DOHH2 (cell line): ENCODE measurements around the gene CFAP61.

Experiments used
- H3F3A ChIP-seq: fragments of 200-600 bp; sonication (generic), shearing (Covaris generic); 2 replicates; pipeline ENCODE4 v1.6.0; 2016; ENCODE audit warnings: antibody characterized with exemption, mild to moderate bottlenecking; ENCODE audit not compliant: control insufficient read depth, insufficient read depth
- H3K27ac ChIP-seq: fragments of 200-600 bp; sonication (generic); 2 replicates; pipeline ENCODE4 v1.5.1; 2014; ENCODE audit warnings: low read depth, mild to moderate bottlenecking, low read length, moderate library complexity
- H3K27me3 ChIP-seq: fragments of 200-600 bp; sonication (generic); 2 replicates; pipeline ENCODE4 v1.6.1; 2014; ENCODE audit warnings: mild to moderate bottlenecking, low read length, mixed read lengths; ENCODE audit not compliant: control insufficient read depth
- H3K36me3 ChIP-seq: fragments of 200-600 bp; sonication (generic); 2 replicates; pipeline ENCODE4 v1.6.1; 2014; ENCODE audit warnings: mild to moderate bottlenecking, low read length, moderate library complexity, mixed read lengths; ENCODE audit not compliant: control insufficient read depth
- H3K4me1 ChIP-seq: fragments of 200-600 bp; sonication (generic); 2 replicates; pipeline ENCODE4 v1.6.1; 2014; ENCODE audit warnings: mild to moderate bottlenecking, low read length, mixed read lengths; ENCODE audit not compliant: control insufficient read depth
- H3K4me2 ChIP-seq: fragments of 200-600 bp; sonication (generic); 2 replicates; pipeline ENCODE4 v1.6.0; 2014; ENCODE audit warnings: mild to moderate bottlenecking, low read length, moderate library complexity
- H3K4me3 ChIP-seq: fragments of 200-600 bp; sonication (generic); 2 replicates; pipeline ENCODE4 v1.5.1; 2014; ENCODE audit warnings: mild to moderate bottlenecking, low read length, mixed read lengths
- H3K79me2 ChIP-seq: fragments of 200-600 bp; sonication (generic); 2 replicates; pipeline ENCODE4 v1.6.1; 2014; ENCODE audit warnings: mild to moderate bottlenecking, low read length, mixed read lengths; ENCODE audit not compliant: control insufficient read depth
- H3K9me2 ChIP-seq: fragments of 200-600 bp; sonication (generic); replicated peaks from 2 replicates; pipeline ENCODE4 v1.6.1; 2014; ENCODE audit warnings: mild to moderate bottlenecking, low read length, mixed read lengths; ENCODE audit not compliant: control insufficient read depth
- H3K9me3 ChIP-seq: fragments of 200-600 bp; sonication (generic); 2 replicates; pipeline ENCODE4 v1.6.1; 2014; ENCODE audit warnings: antibody characterized with exemption, low read length, mixed read lengths; ENCODE audit not compliant: control insufficient read depth, insufficient read depth
- H4K20me1 ChIP-seq: fragments of 200-600 bp; sonication (generic); 2 replicates; pipeline ENCODE4 v1.6.0; 2014; ENCODE audit warnings: low read depth, mild to moderate bottlenecking, antibody characterized with exemption, low read length, moderate library complexity; ENCODE audit not compliant: control insufficient read depth, insufficient read depth
- CTCF ChIP-seq: fragments of 200-600 bp; sonication (generic); IDR thresholded peaks from one replicate; pipeline ENCODE4 v1.5.1; 2014; ENCODE audit warnings: antibody characterized with exemption, mild to moderate bottlenecking, low read depth, low read length; ENCODE audit not compliant: poor library complexity, severe bottlenecking
- EZH2phosphoT487 ChIP-seq: fragments of 200-600 bp; sonication (generic); IDR thresholded peaks from 2 replicates; pipeline ENCODE4 v1.6.1; 2017; ENCODE audit warnings: borderline replicate concordance, mild to moderate bottlenecking, antibody characterized with exemption, low read length, moderate library complexity, mixed read lengths

CFAP61 gene

GRCh38 chr20:20100881-20101280 is 48.5 kb downstream of the CFAP61 start:
- Histone ChIP-seq H3K4me1 (no peaks in the 10 kb centered on the region), H3K36me3 (no peaks in the 10 kb centered on the region), H3K4me2 (no peak overlapping the region), H3K4me3 (no peak overlapping the region), H3K9me2 (no peaks in the 10 kb centered on the region), H3F3A (no peaks in the 10 kb centered on the region), H3K27ac (no peak overlapping the region), H3K27me3 (peaks cover 6% of the 10 kb centered on the region; the same call in 1 of the 2 replicates), H3K9me3 (no peaks in the 10 kb centered on the region), H4K20me1 (no peaks in the 10 kb centered on the region), H3K79me2 (no peaks in the 10 kb centered on the region)
- TF ChIP-seq CTCF (no peak), EZH2phosphoT487 (no peak)

GRCh38 chr20:20102163-20102562 is 49.8 kb downstream of the CFAP61 start:
- H3K27me3 ChIP-seq: peaks cover 10% of the 10 kb centered on the region; the same call in 1 of the 2 replicates
- TF ChIP-seq EZH2phosphoT487: no peak
- TF ChIP-seq CTCF: no peak
- no peaks in the 10 kb centered on the region for H3K79me2 ChIP-seq
- no peak overlapping the region for H3K4me2 ChIP-seq
- H3K36me3 ChIP-seq: no peaks in the 10 kb centered on the region
- H4K20me1 ChIP-seq: no peaks in the 10 kb centered on the region
- no peak overlapping the region for H3K4me3 ChIP-seq
- no peak overlapping the region for H3K27ac ChIP-seq
- no peaks in the 10 kb centered on the region for H3F3A ChIP-seq
- no peaks in the 10 kb centered on the region for H3K9me2 ChIP-seq
- no peaks in the 10 kb centered on the region for H3K9me3 ChIP-seq
- no peaks in the 10 kb centered on the region for H3K4me1 ChIP-seq

GRCh38 chr20:20102716-20103258 is 50.5 kb downstream of the CFAP61 start:
- Histone ChIP-seq H3K9me3 (no peaks in the 10 kb centered on the region), H3K36me3 (no peaks in the 10 kb centered on the region), H3K4me1 (no peaks in the 10 kb centered on the region), H3F3A (no peaks in the 10 kb centered on the region), H4K20me1 (no peaks in the 10 kb centered on the region), H3K79me2 (no peaks in the 10 kb centered on the region), H3K27me3 (peaks cover 10% of the 10 kb centered on the region; the same call in 1 of the 2 replicates), H3K9me2 (no peaks in the 10 kb centered on the region), H3K27ac (no peak overlapping the region), H3K4me3 (no peak overlapping the region), H3K4me2 (no peak overlapping the region)
- TF ChIP-seq CTCF (no peak), EZH2phosphoT487 (no peak)
